OCI-LY3 (cell line): Measurements from ENCODE around the gene EPN2.

Source experiments
- CTCF ChIP-seq: fragments of 200-600, 300-600 bp; sonication (generic); IDR thresholded peaks from 2 replicates; pipeline ENCODE4 v1.5.1; 2014; ENCODE audit warnings: antibody characterized with exemption, low read length, low read depth
- EZH2phosphoT487 ChIP-seq: fragments of 200-600 bp; shearing (Covaris generic); IDR thresholded peaks from 2 replicates; pipeline ENCODE4 v1.6.1; 2018; ENCODE audit warnings: antibody characterized with exemption, mixed run types, low read depth

DNA sequence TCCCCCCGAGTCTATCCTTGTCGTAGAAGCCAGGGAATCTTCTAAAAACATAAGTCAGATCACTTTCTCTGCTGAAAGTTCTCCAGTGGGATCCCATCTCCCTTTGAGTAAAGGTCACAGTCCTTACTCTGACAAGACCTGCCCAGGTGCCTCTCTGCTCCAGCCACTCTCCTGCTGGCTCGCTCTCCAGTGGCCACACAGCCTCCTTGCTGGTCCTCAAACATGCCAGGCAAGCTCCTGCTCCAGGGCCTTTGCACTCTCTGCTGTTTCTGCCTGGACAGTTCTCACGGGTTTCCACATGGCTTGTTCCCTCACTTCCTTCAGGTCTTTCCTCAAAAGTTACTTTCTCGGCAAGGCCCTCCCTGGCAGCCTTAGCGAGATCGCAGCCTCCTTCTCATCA lies 122.0 kb downstream of the EPN2 start:
- TF ChIP-seq CTCF (no peak), EZH2phosphoT487 (no peak)
